Muscle of back (tissue), 11 donors: ENCODE results near the gene COL6A1. TPM values are rescaled to one million over a fixed set of nuclear protein-coding genes. Genes with fewer than 3 reads are reported as not detected.

Experiments used
- DNase-seq, 3 donors: peaks; one replicate each; pipeline versions ENCODE4 v3.0.0 to v3.0.0-alpha.2; 2013
- polyA plus RNA-seq, 10 donors: library from polyadenylated mRNA; unstranded; fragments of 120-200 nt; gene quantifications; one replicate each; pipeline ENCODE4 v1.2.1, GENCODE V29; 2013; ENCODE audit not compliant: insufficient read length in 10 of 10

Gene COL6A1
- polyA plus RNA-seq, 10 donors = 338 to 664 (median 502) TPM

GRCh38 chr21:45979141-45979631 lies 2.4 kb upstream of the COL6A1 start:
- DNase-seq = peak in 1 of 3 donors; percentile 75

DNA sequence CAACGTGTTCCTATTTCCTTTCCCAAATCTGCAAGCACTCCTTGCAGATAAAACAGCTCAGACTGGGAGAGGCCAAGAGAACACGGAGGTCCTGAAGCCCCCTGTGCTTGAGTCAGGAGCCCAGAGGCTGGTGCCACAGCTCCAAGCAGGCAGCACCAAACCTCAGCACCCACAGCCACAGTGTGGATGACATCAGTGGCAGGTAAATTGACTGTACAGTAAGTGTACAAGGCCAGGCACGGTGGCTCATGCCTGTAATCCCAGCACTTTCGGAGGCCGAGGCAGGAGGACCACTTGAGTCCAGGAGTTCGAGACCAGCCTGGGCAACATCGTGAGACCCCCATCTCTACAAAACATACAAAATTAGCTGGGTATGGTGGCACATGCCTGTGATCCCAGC lies 1.9 kb upstream of the COL6A1 start:
- DNase-seq = no peak

DNA sequence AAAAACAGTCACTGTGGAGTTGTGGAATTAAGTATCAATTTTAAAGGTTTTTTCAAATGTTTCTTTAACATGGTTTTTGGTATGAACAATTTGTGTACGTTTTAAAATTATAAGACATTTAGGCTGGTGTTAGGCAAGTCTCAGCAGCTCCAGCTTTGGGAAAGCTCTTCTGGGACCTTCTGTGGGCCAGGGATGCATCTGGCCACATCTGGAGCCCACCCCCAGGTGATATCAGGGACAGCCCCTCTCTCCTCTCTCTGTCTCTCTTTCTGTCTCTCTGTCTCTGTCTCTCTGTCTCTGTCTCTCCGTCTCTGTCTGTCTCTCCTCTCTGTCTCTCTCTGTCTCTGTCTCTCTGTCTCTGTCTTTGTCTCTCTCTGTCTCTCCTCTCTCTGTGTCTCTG lies 1.3 kb upstream of the COL6A1 start:
- no peak for DNase-seq

DNA sequence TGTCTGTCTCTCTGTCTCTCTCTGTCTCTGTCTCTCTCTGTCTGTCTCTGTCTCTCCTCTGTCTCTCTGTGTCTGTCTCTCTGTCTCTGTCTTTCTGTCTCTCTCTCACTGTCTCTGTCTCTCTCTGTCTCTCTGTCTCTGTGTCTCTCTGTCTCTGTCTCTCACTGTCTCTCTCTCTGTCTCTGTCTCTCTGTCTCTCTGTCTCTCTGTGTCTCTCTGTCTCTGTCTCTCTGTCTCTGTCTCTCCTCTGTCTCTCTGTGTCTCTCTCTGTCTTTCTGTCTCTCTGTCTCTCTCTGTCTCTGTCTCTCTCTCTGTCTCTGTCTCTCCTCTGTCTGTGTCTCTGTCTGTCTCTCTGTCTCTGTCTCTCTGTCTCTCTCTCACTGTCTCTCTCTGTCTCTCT lies 873 bp upstream of the COL6A1 start:
- DNase-seq = no peak

GRCh38 chr21:45982092-45982757 lies 655 bp downstream of the COL6A1 start:
- no peak for DNase-seq

GRCh38 chr21:45982758-45983648 lies 1.4 kb downstream of the COL6A1 start:
- DNase-seq = no peak

DNA sequence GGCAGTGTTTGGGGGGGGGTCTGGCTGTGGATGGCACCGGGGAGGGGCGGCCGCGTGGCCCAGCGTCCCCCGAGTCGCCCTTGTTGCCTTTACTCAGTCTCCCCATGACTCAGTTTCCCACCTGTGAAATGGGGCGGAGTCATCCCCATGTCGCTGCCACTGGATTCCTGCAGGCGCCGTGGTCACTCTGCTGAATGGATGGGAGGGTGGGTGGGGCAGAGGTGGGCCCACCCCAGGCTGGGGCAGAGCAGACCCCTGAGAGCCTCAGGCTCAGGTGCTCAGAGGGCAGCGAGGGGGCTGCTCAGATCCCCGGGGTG lies 2.0 kb downstream of the COL6A1 start:
- no peak for DNase-seq

- DNase-seq = no peak
These were observed 2.5 kb downstream of the COL6A1 start for GRCh38 chr21:45983981-45984551.

- DNase-seq = no peak
These were observed 3.1 kb downstream of the COL6A1 start for GRCh38 chr21:45984584-45985095.

DNA sequence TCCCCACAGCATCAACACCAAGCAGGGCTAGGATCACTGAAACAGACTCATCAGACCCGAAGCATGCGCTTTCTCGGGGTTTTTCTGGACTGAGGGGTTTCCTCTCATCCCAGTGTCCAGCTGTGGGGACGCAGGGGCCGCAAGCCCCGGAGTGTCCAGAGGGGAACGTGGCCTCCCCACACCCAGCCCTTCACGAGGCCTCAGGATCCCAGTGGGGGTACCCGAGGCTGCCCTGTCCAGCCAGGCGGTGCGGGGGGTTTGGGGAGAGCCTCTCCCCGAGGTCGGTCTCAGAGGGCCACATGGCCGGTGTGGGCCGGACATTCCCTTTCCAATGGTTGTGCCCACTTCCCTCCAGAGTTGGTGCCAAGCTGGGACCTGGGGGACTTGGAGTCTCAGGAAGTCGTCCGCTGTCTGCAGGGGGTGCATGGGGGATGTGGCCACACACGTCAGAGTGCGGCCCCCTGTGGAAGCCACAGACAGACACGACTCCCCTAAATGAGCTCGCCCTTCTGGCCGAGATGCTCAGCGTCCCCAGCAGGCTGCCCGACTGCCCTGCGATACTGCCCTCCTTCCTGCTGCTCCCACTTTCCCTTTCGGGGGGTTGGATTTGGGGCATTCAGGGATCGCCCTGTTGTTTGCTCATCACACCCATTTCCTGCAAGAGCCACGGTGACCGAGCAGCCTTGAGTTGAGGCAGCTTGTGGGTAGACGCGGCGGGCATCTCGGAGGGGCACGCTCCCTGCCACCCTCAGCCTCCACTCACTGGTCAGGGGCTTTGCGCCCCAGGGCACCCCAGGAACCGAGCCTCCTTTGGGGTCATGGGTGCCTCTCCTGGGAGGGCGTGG lies 4.1 kb downstream of the COL6A1 start:
- DNase-seq = no peak

- no peak for DNase-seq
These were observed 4.9 kb downstream of the COL6A1 start for GRCh38 chr21:45986316-45987051.

- no peak for DNase-seq
These were observed 5.6 kb downstream of the COL6A1 start for GRCh38 chr21:45987121-45987711.

GRCh38 chr21:45988366-45989347 lies 7.1 kb downstream of the COL6A1 start:
- no peak for DNase-seq

DNA sequence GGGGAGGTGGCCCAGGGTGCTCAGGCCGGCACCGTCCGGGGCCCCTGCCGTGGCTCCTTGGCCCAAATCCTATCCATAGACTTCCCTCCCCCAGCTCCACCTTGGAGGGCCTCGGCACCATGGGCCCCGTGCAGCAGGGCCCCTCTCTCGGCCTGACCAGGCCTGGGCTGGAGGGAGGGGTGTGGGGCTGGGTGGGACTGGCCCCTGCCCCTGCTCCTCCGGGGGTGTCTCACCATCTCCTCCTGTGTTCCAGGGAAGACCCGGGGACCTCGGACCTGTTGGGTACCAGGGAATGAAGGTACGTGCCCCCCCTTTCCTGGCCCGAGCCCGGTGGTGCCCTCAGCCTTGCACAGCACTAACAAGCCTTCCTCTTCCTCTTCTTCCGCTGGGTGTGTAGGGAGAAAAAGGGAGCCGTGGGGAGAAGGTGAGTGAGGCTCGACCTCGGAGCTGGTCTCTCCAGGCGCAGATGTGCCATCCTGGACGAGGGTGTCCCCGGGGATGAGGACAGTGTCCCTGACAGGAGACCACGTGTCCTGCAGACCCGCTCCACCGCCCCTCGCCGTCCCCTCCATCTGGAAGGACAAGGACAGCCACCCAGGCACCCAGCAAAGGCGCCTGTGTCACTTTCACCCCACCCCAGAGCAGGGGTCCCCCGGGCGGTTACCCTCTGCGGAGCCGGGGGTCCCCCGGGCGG lies 7.9 kb downstream of the COL6A1 start:
- no peak for DNase-seq

DNA sequence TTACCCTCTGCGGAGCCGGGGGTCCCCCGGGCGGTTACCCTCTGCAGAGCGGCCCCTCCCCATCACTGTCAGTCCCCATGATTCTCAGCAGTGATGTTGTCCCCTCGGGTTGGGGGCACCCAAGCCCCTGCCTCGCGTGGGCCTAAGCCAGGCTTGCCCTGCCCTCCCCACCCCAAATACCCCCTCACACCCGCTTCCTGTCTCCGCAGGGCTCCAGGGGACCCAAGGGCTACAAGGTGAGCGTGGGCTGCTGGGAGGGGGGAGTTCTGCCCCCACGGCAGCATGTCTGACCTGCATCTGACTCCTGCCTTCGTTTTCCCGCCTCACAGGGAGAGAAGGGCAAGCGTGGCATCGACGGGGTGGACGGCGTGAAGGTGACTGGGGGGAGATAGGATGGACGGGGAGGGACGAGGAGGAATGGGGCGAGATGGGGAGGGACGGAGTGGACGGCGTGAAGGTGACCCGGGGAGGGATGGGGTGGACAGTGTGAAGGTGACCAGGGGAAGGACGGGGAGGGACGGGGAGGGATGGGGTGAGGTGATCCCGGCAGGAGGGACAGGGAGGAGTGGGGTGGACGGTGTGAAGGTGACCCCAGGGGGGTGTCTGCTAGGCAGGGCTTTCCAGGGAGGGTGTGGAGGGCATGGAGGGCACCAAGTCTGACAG lies 8.6 kb downstream of the COL6A1 start:
- DNase-seq = no peak

GRCh38 chr21:45990741-45991605 lies 9.4 kb downstream of the COL6A1 start:
- DNase-seq = no peak
